DOHH2 (cell line): ENCODE results near the gene KCNK17.

Experiments
- H3F3A ChIP-seq: fragments of 200-600 bp; sonication (generic), shearing (Covaris generic); 2 replicates; pipeline ENCODE4 v1.6.0; 2016; ENCODE audit warnings: antibody characterized with exemption, mild to moderate bottlenecking; ENCODE audit not compliant: control insufficient read depth, insufficient read depth
- H3K27ac ChIP-seq: fragments of 200-600 bp; sonication (generic); 2 replicates; pipeline ENCODE4 v1.5.1; 2014; ENCODE audit warnings: low read depth, mild to moderate bottlenecking, low read length, moderate library complexity
- H3K27me3 ChIP-seq: fragments of 200-600 bp; sonication (generic); 2 replicates; pipeline ENCODE4 v1.6.1; 2014; ENCODE audit warnings: mild to moderate bottlenecking, low read length, mixed read lengths; ENCODE audit not compliant: control insufficient read depth
- H3K36me3 ChIP-seq: fragments of 200-600 bp; sonication (generic); 2 replicates; pipeline ENCODE4 v1.6.1; 2014; ENCODE audit warnings: mild to moderate bottlenecking, low read length, moderate library complexity, mixed read lengths; ENCODE audit not compliant: control insufficient read depth
- H3K4me1 ChIP-seq: fragments of 200-600 bp; sonication (generic); 2 replicates; pipeline ENCODE4 v1.6.1; 2014; ENCODE audit warnings: mild to moderate bottlenecking, low read length, mixed read lengths; ENCODE audit not compliant: control insufficient read depth
- H3K4me2 ChIP-seq: fragments of 200-600 bp; sonication (generic); 2 replicates; pipeline ENCODE4 v1.6.0; 2014; ENCODE audit warnings: mild to moderate bottlenecking, low read length, moderate library complexity
- H3K4me3 ChIP-seq: fragments of 200-600 bp; sonication (generic); 2 replicates; pipeline ENCODE4 v1.5.1; 2014; ENCODE audit warnings: mild to moderate bottlenecking, low read length, mixed read lengths
- H3K79me2 ChIP-seq: fragments of 200-600 bp; sonication (generic); 2 replicates; pipeline ENCODE4 v1.6.1; 2014; ENCODE audit warnings: mild to moderate bottlenecking, low read length, mixed read lengths; ENCODE audit not compliant: control insufficient read depth
- H3K9me2 ChIP-seq: fragments of 200-600 bp; sonication (generic); replicated peaks from 2 replicates; pipeline ENCODE4 v1.6.1; 2014; ENCODE audit warnings: mild to moderate bottlenecking, low read length, mixed read lengths; ENCODE audit not compliant: control insufficient read depth
- H3K9me3 ChIP-seq: fragments of 200-600 bp; sonication (generic); 2 replicates; pipeline ENCODE4 v1.6.1; 2014; ENCODE audit warnings: antibody characterized with exemption, low read length, mixed read lengths; ENCODE audit not compliant: control insufficient read depth, insufficient read depth
- H4K20me1 ChIP-seq: fragments of 200-600 bp; sonication (generic); 2 replicates; pipeline ENCODE4 v1.6.0; 2014; ENCODE audit warnings: low read depth, mild to moderate bottlenecking, antibody characterized with exemption, low read length, moderate library complexity; ENCODE audit not compliant: control insufficient read depth, insufficient read depth
- CTCF ChIP-seq: fragments of 200-600 bp; sonication (generic); IDR thresholded peaks from one replicate; pipeline ENCODE4 v1.5.1; 2014; ENCODE audit warnings: antibody characterized with exemption, mild to moderate bottlenecking, low read depth, low read length; ENCODE audit not compliant: poor library complexity, severe bottlenecking
- EZH2phosphoT487 ChIP-seq: fragments of 200-600 bp; sonication (generic); IDR thresholded peaks from 2 replicates; pipeline ENCODE4 v1.6.1; 2017; ENCODE audit warnings: borderline replicate concordance, mild to moderate bottlenecking, antibody characterized with exemption, low read length, moderate library complexity, mixed read lengths

KCNK17 gene

DNA sequence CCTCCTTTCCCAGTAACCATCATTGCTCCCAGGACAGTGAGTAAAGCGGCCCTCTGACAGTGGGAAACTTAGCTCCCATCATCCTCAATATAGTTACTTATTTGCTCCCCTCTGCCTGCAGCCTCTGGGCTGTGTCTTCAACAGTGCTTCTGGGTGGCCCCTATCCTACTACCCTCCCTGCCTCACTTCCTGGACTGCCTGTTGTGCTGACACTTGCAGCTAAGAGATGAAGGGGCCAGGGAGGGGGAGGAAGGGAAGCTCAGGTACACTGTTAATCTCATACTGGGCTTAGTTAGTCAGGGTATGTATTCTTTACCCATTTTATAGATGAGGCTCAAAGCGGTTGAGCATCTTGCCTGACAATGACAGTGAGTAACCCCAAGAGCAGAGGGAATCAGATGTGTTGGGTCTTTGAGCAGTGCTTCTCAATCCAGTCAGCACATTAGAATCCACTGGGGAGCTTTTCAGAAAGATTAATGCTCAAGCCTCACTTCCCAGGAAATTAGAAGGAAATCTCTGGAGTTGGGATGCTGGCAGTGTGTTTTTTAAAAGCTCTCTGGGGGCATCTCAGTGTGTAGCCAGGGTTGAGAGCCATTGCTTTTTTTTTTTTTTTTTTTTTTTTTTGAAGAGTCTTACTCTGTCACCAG lies 57.8 kb downstream of the KCNK17 start:
- H3F3A ChIP-seq: no peaks in the 10 kb centered on the region
- no peak for TF ChIP-seq CTCF
- TF ChIP-seq EZH2phosphoT487: no peak
- no peaks in the 10 kb centered on the region for H4K20me1 ChIP-seq
- H3K27me3 ChIP-seq: peaks cover 3% of the 10 kb centered on the region; the same call in 1 of the 2 replicates
- H3K4me1 ChIP-seq: no peaks in the 10 kb centered on the region
- H3K4me3 ChIP-seq: no peak overlapping the region
- H3K9me3 ChIP-seq: no peaks in the 10 kb centered on the region
- H3K27ac ChIP-seq: no peak overlapping the region
- H3K9me2 ChIP-seq: no peaks in the 10 kb centered on the region
- no peaks in the 10 kb centered on the region for H3K36me3 ChIP-seq
- H3K4me2 ChIP-seq: no peak overlapping the region
- no peaks in the 10 kb centered on the region for H3K79me2 ChIP-seq

DNA sequence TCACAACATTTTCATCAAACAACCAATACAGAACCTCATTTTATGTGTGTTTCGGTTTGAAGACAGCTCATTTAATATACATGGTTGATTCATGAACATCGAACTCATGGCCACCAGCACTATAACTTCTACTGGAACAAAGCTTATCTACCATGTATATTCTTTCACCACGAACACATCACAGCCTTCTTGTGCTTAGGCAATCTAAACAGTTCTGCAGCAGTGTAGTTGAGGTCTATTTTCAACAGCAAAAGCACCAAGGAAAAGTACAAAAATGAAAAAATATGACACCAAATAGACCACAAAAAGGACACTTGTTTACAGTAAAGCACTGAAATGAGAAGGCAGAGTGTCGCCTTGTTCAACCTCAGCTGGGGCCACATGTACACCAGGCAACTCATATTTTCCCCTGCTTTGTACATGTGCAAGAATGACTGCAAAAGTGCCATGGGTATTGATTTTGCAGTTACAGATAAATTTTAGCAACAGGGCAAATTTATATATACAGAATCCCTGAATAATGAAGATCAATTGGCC lies 59.2 kb downstream of the KCNK17 start:
- Histone ChIP-seq H3K27me3 (peaks cover 6% of the 10 kb centered on the region; the same call in 1 of the 2 replicates), H3K4me3 (no peak overlapping the region), H3K9me3 (no peaks in the 10 kb centered on the region), H3K27ac (no peak overlapping the region), H3K4me1 (no peaks in the 10 kb centered on the region), H3K79me2 (no peaks in the 10 kb centered on the region), H3K9me2 (no peaks in the 10 kb centered on the region), H3K36me3 (no peaks in the 10 kb centered on the region), H3K4me2 (no peak overlapping the region), H3F3A (no peaks in the 10 kb centered on the region), H4K20me1 (no peaks in the 10 kb centered on the region)
- TF ChIP-seq EZH2phosphoT487: no peak
- no peak for TF ChIP-seq CTCF

DNA sequence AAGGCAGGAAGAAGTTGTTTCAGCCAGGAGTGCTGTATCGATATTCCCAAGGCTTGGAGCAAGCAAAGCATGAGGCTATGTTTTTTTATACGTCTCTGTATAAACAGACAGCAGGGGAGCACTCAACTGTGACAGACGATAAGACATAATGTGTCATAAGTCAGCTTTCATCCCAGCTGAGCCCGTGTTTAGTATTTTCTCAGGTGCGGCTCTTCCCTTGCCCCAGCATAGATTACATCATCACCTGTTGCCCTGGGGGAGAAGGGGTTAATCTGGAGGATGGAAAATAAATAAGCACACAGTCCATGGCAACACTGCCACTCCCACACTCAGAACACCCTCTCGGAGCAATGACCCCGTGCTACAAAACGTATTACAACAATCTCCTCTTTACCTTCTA lies 62.8 kb downstream of the KCNK17 start:
- Histone ChIP-seq H3K9me3 (no peaks in the 10 kb centered on the region), H3K27ac (no peak overlapping the region)

More for the DNA sequence above, 62.8 kb downstream of the KCNK17 start:
- no peak for TF ChIP-seq EZH2phosphoT487
- no peak for TF ChIP-seq CTCF
- Histone ChIP-seq H3F3A (no peaks in the 10 kb centered on the region), H3K27me3 (peaks cover 6% of the 10 kb centered on the region; the same call in 1 of the 2 replicates), H3K79me2 (no peaks in the 10 kb centered on the region), H3K4me2 (no peak overlapping the region), H3K4me1 (no peaks in the 10 kb centered on the region), H3K9me2 (no peaks in the 10 kb centered on the region), H4K20me1 (no peaks in the 10 kb centered on the region), H3K4me3 (no peak overlapping the region), H3K36me3 (no peaks in the 10 kb centered on the region)
